ENCODE results near the gene TFDP1.
"Not testable (repeated sequence)": the region's sequence is repeated elsewhere in the genome, so short reads cannot be mapped to it uniquely, and the experiment has no call there.

Gene TFDP1

GRCh38 chr13:113617961-113618360 lies 33.4 kb downstream of the TFDP1 start:
- no peak for DNase-seq (ENCODE audit: low spot score)
- TF ChIP-seq CTCF (IDR thresholded peaks at IDR 0.05), result no peak
- Histone ChIP-seq H3K4me3 (no peak overlapping the region), H3K27ac (no peak overlapping the region)

- no peak for TF ChIP-seq CTCF (IDR thresholded peaks at IDR 0.05)
- DNase-seq (ENCODE audit: low spot score), result no peak
- Histone ChIP-seq H3K4me3 (no peak overlapping the region), H3K27ac (no peak overlapping the region)
Measured at GRCh38 chr13:113618455-113618854, 33.9 kb downstream of the TFDP1 start.

GRCh38 chr13:113620036-113620796 lies 35.7 kb downstream of the TFDP1 start:
- Histone ChIP-seq H3K27ac (no peak overlapping the region), H3K4me3 (no peak overlapping the region)
- DNase-seq (ENCODE audit: low spot score), result no peak
- no peak for TF ChIP-seq CTCF (IDR thresholded peaks at IDR 0.05)

- no peak for DNase-seq (ENCODE audit: low spot score)
- Histone ChIP-seq H3K4me3 (no peak overlapping the region), H3K27ac (no peak overlapping the region)
- TF ChIP-seq CTCF (IDR thresholded peaks at IDR 0.05), result no peak
Measured at GRCh38 chr13:113621046-113621445, 36.5 kb downstream of the TFDP1 start.

- DNase-seq (ENCODE audit: low spot score); H3K27ac ChIP-seq; H3K4me3 ChIP-seq: not testable (repeated sequence)
- peak; percentile 34 for TF ChIP-seq CTCF (IDR thresholded peaks at IDR 0.05)
Measured at GRCh38 chr13:113621498-113621897, 36.9 kb downstream of the TFDP1 start.

GRCh38 chr13:113621986-113622550 lies 37.5 kb downstream of the TFDP1 start:
- H3K4me3 ChIP-seq; DNase-seq (ENCODE audit: low spot score); H3K27ac ChIP-seq: not testable (repeated sequence)

GRCh38 chr13:113622791-113623490 lies 38.4 kb downstream of the TFDP1 start:
- no peak for TF ChIP-seq CTCF (IDR thresholded peaks at IDR 0.05)
- no peak overlapping the region for H3K4me3 ChIP-seq
- no peak overlapping the region for H3K27ac ChIP-seq
- DNase-seq (ENCODE audit: low spot score), result no peak
